GM19455 (cell line): ENCODE measurements around the gene ZG16B.

Source experiments
- ATAC-seq: cut with Tn5 transposase; IDR thresholded peaks from one replicate; pipeline ENCODE4 v1.9.1; 2021; ENCODE audit not compliant: unreplicated experiment

ZG16B gene

GRCh38 chr16:2822496-2822895 is 7.6 kb upstream of the ZG16B start:
- no peak for ATAC-seq

DNA sequence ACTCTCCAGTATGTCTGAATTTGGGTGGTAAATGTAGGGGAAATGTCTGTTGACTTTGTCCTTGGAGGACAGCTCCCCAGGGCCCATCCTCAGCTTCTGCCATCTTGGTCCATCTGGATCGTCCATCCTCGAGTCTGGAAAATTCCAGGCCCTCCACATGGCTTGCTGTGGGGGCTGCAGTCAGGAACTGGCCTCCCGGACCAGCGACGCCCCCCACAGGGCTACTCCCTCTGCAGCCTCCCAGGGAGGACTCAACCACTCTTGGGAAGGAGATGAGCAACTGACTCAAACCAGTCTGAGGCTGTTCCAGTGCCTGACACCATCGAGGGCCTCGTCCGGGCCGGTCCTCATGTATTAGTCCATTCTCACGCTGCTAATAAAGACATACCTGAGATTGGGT is 5.5 kb upstream of the ZG16B start:
- no peak for ATAC-seq

GRCh38 chr16:2825049-2825742 is 4.9 kb upstream of the ZG16B start:
- no peak for ATAC-seq

GRCh38 chr16:2825906-2826305 is 4.2 kb upstream of the ZG16B start:
- no peak for ATAC-seq

GRCh38 chr16:2826591-2827373 is 3.3 kb upstream of the ZG16B start:
- no peak for ATAC-seq

DNA sequence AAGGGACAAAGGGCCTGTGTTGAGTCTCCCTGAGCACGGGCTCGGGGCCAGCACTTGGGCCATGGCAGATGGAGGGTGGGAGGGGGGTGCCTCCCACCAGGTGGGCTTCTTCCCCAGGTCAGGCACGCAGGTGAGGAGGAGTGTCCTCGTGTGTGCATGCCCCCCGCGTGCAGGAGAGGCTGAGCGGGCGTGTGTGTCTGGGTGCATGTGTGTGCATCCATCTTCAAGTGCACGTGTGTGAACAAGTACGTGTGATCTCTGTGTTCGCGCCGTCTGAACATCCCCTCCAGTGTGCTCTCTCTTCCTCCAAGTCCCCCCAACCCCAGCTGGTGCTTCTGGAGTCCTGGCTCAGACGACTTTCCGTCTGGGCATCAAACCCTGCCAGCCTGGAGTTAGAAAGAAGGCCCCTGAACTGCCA is 2.7 kb upstream of the ZG16B start:
- no peak for ATAC-seq

GRCh38 chr16:2827831-2828520 is 2.1 kb upstream of the ZG16B start:
- no peak for ATAC-seq

DNA sequence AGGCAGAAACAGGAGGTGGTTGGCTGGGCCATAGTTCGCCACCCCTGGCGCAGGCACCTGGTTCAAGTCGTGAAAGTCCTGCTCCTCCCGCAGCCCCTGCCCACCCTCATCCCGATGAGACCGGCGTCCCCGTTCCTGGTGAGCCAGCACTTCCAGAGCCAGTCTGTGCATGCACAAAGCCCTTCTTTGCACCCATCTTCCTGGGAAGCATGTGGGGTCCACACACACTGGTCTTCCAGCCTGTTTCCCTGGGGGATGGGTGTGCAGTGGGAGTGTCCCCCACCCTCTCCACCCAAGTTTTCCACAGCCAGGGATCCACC is 1.6 kb upstream of the ZG16B start:
- no peak for ATAC-seq

GRCh38 chr16:2828876-2829430 is 1.1 kb upstream of the ZG16B start:
- ATAC-seq, result no peak

DNA sequence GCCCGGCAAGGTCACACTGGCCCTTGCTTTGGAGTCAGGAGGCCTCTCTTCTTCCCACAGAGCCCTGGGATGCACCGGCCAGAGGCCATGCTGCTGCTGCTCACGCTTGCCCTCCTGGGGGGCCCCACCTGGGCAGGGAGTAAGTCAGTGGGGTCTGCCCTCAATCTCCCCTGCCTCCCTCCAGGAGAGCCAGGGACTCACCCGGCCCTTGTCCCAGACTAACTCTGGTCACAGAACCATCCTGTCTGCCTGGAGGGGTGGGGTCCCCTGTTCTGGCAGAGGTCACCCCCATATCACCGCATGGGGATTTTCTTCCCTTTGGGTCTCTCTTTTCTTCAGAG is 222 bp downstream of the ZG16B start:
- no peak for ATAC-seq

DNA sequence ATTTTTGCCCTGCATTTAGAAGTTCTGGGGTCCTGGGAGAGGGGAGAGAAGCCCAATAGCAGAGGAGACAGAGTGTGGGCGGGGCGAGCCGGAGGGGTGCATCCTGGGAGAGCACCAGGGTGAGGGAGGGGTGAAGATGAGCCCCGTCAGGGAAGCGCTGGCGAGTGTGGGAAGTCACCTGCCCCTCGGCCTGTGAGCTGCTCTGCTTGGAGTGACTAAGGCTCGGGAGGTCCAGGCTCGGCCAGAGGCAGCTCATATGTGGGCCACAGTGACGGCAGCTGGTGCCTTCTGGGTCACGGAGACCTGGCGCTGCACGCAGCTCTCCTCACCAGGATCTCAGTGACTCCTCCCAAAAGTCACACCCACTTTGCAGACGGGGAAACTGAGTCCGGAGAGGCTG is 1.1 kb downstream of the ZG16B start:
- no peak for ATAC-seq

- ATAC-seq, result no peak
Observed at GRCh38 chr16:2833776-2834175, 3.7 kb downstream of the ZG16B start.

DNA sequence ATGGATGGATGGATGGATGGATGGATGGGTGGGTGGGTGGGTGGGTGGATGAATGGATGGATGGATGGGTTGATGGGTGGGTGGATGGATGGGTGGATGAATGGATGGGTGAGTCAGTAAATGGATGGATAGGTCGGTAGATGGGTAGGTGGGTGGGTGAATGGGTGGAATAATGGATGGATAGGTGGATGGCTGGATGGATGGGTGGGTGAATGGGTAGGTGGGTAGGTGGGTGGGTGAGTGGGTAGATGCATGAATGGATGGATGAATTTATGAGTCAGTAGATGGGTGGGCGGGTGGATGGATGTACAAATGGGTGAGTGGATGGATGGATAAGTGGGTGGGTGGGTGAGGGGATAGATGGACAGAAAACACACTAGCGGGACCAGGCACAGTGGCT is 4.9 kb downstream of the ZG16B start:
- ATAC-seq, result no peak

DNA sequence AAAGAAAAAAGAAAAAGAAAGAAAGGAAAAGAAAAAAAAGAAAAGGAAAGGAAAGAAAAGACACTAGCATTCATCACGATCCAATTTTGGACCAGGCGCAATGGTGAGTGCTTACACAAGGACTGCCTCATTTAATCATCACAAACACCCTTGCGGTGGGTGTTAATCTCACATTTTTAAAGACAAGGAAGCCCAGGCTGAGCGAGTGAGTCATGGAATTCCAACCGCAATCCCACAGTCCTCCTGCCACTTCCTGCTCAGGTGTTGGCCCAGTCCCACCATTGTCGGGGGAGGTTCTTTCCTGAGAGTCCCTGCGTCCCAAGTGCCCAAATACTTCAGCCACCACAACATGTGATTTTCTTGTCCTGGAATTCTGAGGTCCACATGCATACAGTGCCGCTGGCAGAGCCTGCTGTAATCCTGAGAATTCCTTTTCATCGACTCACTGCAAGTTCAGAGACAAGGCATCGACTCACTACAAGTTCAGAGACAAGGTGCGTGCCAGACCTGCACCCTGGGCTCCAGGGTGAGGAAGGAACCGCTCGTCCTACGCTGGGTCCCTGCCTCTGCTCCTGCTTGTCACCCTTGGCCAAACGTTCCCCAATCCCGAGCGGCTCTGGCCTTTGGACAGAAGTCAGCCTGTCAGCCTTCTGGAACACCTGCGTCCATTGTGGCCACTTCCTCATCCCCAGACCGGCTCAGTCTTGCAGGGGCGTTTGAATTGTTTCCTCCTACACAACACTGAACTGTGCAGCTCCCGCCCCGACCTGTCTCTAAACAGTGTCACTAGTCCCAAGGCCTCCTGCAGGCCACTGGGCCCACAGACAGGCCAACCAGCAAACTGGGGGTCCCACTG is 5.8 kb downstream of the ZG16B start:
- ATAC-seq, result no peak

GRCh38 chr16:2836646-2837508 is 6.8 kb downstream of the ZG16B start:
- ATAC-seq, result no peak

GRCh38 chr16:2838928-2839327 is 8.8 kb downstream of the ZG16B start:
- ATAC-seq, result no peak

DNA sequence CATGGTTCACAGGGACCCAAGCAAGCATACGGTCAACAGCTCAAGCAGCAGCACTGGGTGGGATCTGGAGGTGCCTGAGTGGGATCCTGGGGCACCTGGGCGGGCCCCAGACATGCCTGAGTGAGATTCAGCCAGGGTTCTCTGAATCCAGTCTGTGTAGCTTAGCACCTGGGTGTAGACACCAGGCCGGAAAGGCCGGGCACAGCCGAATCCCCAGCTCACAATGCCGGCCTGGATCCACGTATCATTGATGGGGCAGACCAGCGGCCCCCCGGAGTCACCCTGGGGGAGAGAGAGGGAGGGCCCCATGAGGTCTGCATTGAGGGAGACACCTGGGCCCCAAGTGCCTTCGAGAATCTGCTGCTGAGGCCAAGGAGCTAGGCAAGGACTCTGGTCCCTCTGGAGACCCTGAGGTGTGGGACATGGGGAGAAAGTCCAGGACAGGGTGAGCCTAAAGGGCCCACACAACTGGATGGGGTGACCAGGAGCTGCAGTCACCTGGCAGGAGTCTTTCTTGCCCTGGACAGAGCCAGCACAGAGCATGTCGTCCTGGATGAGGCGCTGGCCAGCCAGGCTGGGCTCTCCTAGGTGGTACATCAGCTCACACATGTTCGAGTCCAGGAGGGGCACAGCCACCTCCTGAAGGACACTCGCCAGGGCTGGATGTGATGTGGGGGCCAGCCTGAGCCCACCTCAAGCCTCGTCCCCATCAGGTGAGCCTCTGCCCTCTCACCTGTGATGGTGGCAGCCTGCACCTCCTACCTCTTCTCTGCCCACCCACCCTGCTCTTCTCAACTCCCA is 9.7 kb downstream of the ZG16B start:
- no peak for ATAC-seq

GRCh38 chr16:2840914-2841313 is 10.8 kb downstream of the ZG16B start:
- no peak for ATAC-seq

DNA sequence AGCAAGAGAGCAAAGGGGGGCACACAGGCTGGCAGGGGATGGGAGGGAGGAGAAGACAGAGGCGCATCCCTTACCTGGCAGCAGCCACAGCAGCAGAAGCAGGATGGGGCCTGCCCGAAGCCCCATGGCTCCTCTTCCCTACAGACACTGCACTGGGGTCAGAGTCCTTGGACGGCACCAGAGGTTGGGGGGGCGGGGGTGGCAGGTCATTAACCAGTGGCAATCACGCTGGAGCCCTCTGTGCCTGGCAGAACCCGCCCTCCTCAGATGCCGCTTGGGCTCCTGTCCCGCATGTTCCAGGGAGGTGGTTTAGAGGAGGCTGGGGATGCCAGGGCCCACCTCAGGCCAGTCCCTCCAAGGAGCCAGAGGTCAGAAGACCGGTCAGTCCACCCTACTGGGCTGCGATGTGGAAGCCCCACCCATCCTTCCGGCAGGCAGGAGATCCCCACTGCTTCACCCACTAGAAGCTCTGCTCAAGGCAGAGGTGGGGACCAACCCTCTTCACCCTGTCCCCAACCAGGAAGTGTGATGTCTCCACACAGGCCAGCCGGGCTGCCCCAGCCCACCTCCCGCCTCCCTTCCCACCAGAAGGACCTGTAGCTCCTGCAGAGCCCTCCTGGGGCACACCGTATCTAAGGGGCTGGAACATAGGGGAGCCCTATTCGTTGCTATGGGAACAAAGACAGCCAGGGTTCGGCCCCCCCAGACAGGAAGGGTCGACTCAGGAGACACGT is 11.7 kb downstream of the ZG16B start:
- ATAC-seq, result no peak
